ENCODE results near the gene RAD21L1.

- no peak for TF ChIP-seq POLR2A (IDR thresholded peaks at IDR 0.05; ENCODE audit: low read depth)
- TF ChIP-seq CTCF (IDR thresholded peaks at IDR 0.05): no peak
- no peak for TF ChIP-seq POLR2AphosphoS5 (IDR thresholded peaks at IDR 0.05)
- no peak for TF ChIP-seq EP300 (IDR thresholded peaks at IDR 0.05)
Observed at GRCh38 chr20:1275919-1276318, 50.1 kb downstream of the RAD21L1 start.

Measured in esophagus muscularis mucosa (tissue), 4 donors.